HT1080 (cell line): ENCODE data around the gene CETP. TPM values are rescaled to one million over a fixed set of nuclear protein-coding genes. Genes with fewer than 3 reads are reported as not detected.

ENCODE experiments used
- DNase-seq: peaks from one replicate; pipeline ENCODE4 v3.0.0-alpha.2; 2015; ENCODE audit warnings: low read depth
- total RNA-seq: library from RNA; depleted of rRNA; stranded (reverse); fragments of >200 nt; shearing (Covaris generic); gene quantifications from 2 replicates; pipeline ENCODE4 v1.2.3, GENCODE V29; 2014; rRNA removed

CETP gene
- total RNA-seq, 1 experiment from 2014 or later: not detected

GRCh38 chr16:57019746-57020145 lies 58.0 kb downstream of the CETP start:
- no peak for DNase-seq

- DNase-seq: no peak
These were observed 58.9 kb downstream of the CETP start for GRCh38 chr16:57020651-57021050.

GRCh38 chr16:57021757-57022156 lies 60.0 kb downstream of the CETP start:
- DNase-seq: no peak

GRCh38 chr16:57022445-57022844 lies 60.7 kb downstream of the CETP start:
- no peak for DNase-seq

GRCh38 chr16:57023541-57024249 lies 61.9 kb downstream of the CETP start:
- no peak for DNase-seq

GRCh38 chr16:57024894-57025680 lies 63.3 kb downstream of the CETP start:
- no peak for DNase-seq

- no peak for DNase-seq
These were observed 64.4 kb downstream of the CETP start for GRCh38 chr16:57025941-57026777.

GRCh38 chr16:57026778-57027062 lies 65.0 kb downstream of the CETP start:
- DNase-seq: no peak

- no peak for DNase-seq
These were observed 65.3 kb downstream of the CETP start for GRCh38 chr16:57027067-57027466.

- no peak for DNase-seq
These were observed 66.3 kb downstream of the CETP start for GRCh38 chr16:57028086-57028485.

- DNase-seq: peak; percentile 32
These were observed 67.7 kb downstream of the CETP start for GRCh38 chr16:57029161-57030160.

GRCh38 chr16:57030346-57030902 lies 68.7 kb downstream of the CETP start:
- DNase-seq: no peak

GRCh38 chr16:57031156-57031555 lies 69.4 kb downstream of the CETP start:
- no peak for DNase-seq

GRCh38 chr16:57032346-57032745 lies 70.6 kb downstream of the CETP start:
- no peak for DNase-seq

- DNase-seq: no peak
These were observed 71.2 kb downstream of the CETP start for GRCh38 chr16:57032931-57033330.

Other genes with a start within 250 kb of the CETP start
- 115 and 119 TPM in 2 replicates for gene NUP93, start 231.8 kb upstream of the CETP start, total RNA-seq
- gene SLC12A3, start 96.7 kb upstream of the CETP start, total RNA-seq: not detected in 2 replicates
- 38.9 and 65.3 TPM in 2 replicates for gene HERPUD1, start 29.8 kb upstream of the CETP start, total RNA-seq
- 13.6 and 14.3 TPM in 2 replicates for gene NLRC5, start 27.6 kb downstream of the CETP start, total RNA-seq
- gene CPNE2, start 130.6 kb downstream of the CETP start, total RNA-seq: 36.1 and 51.5 TPM in 2 replicates
- gene PSME3IP1, start 224.1 kb downstream of the CETP start, total RNA-seq: 89.3 and 102 TPM in 2 replicates
- gene RSPRY1, start 224.4 kb downstream of the CETP start, total RNA-seq: 28.1 and 36.6 TPM in 2 replicates